GM19328 (cell line): Measurements from ENCODE around the gene LRRC17.

Source experiments
- ATAC-seq: cut with Tn5 transposase; IDR thresholded peaks from one replicate; pipeline ENCODE4 v1.9.1; 2021; ENCODE audit warnings: mild to moderate bottlenecking, moderate library complexity; ENCODE audit not compliant: unreplicated experiment

Gene LRRC17

GRCh38 chr7:102912742-102913141, at the start of gene LRRC17:
TSS of gene LRRC17 (plus strand) at chr7:102913000. CDS start at chr7:102933914, 20,914 bp downstream.
- ATAC-seq: no peak

GRCh38 chr7:102864958-102865357, 47.8 kb upstream of the LRRC17 start:
- ATAC-seq: no peak

- no peak for ATAC-seq
Observed at GRCh38 chr7:102866535-102867215, 46.1 kb upstream of the LRRC17 start.

- no peak for ATAC-seq
Observed at GRCh38 chr7:102869195-102869594, 43.6 kb upstream of the LRRC17 start.

- no peak for ATAC-seq
Observed at GRCh38 chr7:102872460-102872859, 40.3 kb upstream of the LRRC17 start.

- no peak for ATAC-seq
Observed at GRCh38 chr7:102873470-102874165, 39.2 kb upstream of the LRRC17 start.

GRCh38 chr7:102874166-102874829, 38.5 kb upstream of the LRRC17 start:
- ATAC-seq: peak; percentile 97

- ATAC-seq: no peak
Observed at GRCh38 chr7:102874966-102875365, 37.8 kb upstream of the LRRC17 start.

GRCh38 chr7:102875700-102876295, 37.0 kb upstream of the LRRC17 start:
- ATAC-seq: no peak

GRCh38 chr7:102883098-102883860, 29.5 kb upstream of the LRRC17 start:
- ATAC-seq: no peak

- no peak for ATAC-seq
Observed at GRCh38 chr7:102888561-102889233, 24.1 kb upstream of the LRRC17 start.

- no peak for ATAC-seq
Observed at GRCh38 chr7:102889851-102890250, 22.9 kb upstream of the LRRC17 start.

GRCh38 chr7:102890292-102890970, 22.4 kb upstream of the LRRC17 start:
- ATAC-seq: no peak

GRCh38 chr7:102890971-102891692, 21.7 kb upstream of the LRRC17 start:
- ATAC-seq: no peak

GRCh38 chr7:102891693-102892261, 21.0 kb upstream of the LRRC17 start:
- ATAC-seq: no peak

- ATAC-seq: no peak
Observed at GRCh38 chr7:102892631-102893278, 20.0 kb upstream of the LRRC17 start.

- no peak for ATAC-seq
Observed at GRCh38 chr7:102895602-102896001, 17.2 kb upstream of the LRRC17 start.

GRCh38 chr7:102896585-102896984, 16.2 kb upstream of the LRRC17 start:
- ATAC-seq: no peak
